ENCODE data around the gene SMIM27. TPM values are rescaled to one million over a fixed set of nuclear protein-coding genes. Genes with fewer than 3 reads are reported as not detected.

SMIM27 gene
- total and polyA plus RNA-seq, 2 of the 13 experiments (the other 11 are each of a cell fraction or from before 2014, with no cell fraction given) = 17.9 to 19.0 TPM

DNA sequence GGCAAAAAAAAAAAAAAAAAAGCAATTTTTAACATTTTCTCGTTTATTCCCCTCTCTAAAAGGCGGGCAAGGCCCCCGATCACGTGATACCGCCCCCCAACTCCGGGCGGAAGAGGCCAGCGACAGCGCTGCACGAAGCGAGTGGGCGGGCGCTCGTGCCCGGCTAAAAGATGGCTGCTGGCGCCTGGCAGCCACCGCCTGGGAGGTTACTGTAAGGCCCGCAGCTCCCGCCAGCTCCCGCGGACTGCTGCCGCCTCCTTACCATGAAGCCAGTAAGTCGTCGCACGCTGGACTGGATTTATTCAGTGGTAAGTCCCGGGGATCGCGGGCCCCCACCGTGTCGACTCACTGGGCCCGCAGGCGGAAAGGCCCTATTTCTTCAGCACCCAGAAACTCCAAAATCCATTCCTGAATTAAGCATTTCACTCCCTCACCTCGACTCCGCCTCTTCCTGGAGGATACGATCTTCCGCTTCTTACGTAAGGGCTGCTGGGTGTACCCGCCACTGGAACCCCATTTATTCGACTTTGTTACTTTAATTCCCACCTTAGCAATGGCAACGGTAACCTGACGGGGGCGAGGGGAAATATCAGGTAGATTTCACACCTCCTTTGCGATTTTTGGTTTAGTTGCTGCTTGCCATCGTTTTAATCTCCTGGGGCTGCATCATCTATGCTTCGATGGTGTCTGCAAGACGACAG, at the start of gene SMIM27, which contains the start of gene TOPORS (continued):
- TF ChIP-seq, protein P1, sequence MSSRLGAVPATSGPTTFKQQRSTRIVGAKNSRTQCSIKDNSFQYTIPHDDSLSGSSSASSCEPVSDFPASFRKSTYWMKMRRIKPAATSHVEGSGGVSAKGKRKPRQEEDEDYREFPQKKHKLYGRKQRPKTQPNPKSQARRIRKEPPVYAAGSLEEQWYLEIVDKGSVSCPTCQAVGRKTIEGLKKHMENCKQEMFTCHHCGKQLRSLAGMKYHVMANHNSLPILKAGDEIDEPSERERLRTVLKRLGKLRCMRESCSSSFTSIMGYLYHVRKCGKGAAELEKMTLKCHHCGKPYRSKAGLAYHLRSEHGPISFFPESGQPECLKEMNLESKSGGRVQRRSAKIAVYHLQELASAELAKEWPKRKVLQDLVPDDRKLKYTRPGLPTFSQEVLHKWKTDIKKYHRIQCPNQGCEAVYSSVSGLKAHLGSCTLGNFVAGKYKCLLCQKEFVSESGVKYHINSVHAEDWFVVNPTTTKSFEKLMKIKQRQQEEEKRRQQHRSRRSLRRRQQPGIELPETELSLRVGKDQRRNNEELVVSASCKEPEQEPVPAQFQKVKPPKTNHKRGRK (CRISPR knock-in tag; IDR thresholded peaks at IDR 0.05) = no peak
- TF ChIP-seq FIP1L1 (IDR thresholded peaks at IDR 0.05; ENCODE audit: borderline replicate concordance, insufficient read depth, low read depth, low read length) = no peak
- TF ChIP-seq MTF2 (CRISPR knock-in tag; IDR thresholded peaks at IDR 0.05; ENCODE audit: borderline replicate concordance) = no peak
- peak; percentile 76 for TF ChIP-seq ERF (CRISPR knock-in tag; IDR thresholded peaks at IDR 0.05)
- peak; percentile 96 for TF ChIP-seq PHF8 (CRISPR knock-in tag; IDR thresholded peaks at IDR 0.05)
- TF ChIP-seq ZBTB7A (CRISPR knock-in tag; IDR thresholded peaks at IDR 0.05) = no peak
- TF ChIP-seq, protein P2, sequence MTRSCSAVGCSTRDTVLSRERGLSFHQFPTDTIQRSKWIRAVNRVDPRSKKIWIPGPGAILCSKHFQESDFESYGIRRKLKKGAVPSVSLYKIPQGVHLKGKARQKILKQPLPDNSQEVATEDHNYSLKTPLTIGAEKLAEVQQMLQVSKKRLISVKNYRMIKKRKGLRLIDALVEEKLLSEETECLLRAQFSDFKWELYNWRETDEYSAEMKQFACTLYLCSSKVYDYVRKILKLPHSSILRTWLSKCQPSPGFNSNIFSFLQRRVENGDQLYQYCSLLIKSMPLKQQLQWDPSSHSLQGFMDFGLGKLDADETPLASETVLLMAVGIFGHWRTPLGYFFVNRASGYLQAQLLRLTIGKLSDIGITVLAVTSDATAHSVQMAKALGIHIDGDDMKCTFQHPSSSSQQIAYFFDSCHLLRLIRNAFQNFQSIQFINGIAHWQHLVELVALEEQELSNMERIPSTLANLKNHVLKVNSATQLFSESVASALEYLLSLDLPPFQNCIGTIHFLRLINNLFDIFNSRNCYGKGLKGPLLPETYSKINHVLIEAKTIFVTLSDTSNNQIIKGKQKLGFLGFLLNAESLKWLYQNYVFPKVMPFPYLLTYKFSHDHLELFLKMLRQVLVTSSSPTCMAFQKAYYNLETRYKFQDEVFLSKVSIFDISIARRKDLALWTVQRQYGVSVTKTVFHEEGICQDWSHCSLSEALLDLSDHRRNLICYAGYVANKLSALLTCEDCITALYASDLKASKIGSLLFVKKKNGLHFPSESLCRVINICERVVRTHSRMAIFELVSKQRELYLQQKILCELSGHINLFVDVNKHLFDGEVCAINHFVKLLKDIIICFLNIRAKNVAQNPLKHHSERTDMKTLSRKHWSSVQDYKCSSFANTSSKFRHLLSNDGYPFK (CRISPR knock-in tag; IDR thresholded peaks at IDR 0.05; ENCODE audit: borderline replicate concordance) = peak; percentile 95
- TF ChIP-seq SMAD3 (CRISPR knock-in tag; IDR thresholded peaks at IDR 0.05) = peak; percentile 43; the same call in 1 of the 2 replicates
- TF ChIP-seq GFI1 (CRISPR knock-in tag; IDR thresholded peaks at IDR 0.05; ENCODE audit: borderline replicate concordance) = no peak; the same call in 1 of the 2 replicates
- TF ChIP-seq DNMT1 (CRISPR knock-in tag; IDR thresholded peaks at IDR 0.05) = no peak
- TF ChIP-seq ELF3 (CRISPR knock-in tag; IDR thresholded peaks at IDR 0.05) = peak; percentile 65
- TF ChIP-seq ATF1 (CRISPR knock-in tag; IDR thresholded peaks at IDR 0.05) = peak; percentile 61; the same call in 1 of the 2 replicates
- no peak for TF ChIP-seq ZNF24 (IDR thresholded peaks at IDR 0.05)
- TF ChIP-seq SNAI1 (CRISPR knock-in tag; IDR thresholded peaks at IDR 0.05; ENCODE audit: borderline replicate concordance) = peak; percentile 58; the same call in 1 of the 2 replicates
- TF ChIP-seq ZNF44 (CRISPR knock-in tag; IDR thresholded peaks at IDR 0.05) = no peak
- TF ChIP-seq, protein P3, sequence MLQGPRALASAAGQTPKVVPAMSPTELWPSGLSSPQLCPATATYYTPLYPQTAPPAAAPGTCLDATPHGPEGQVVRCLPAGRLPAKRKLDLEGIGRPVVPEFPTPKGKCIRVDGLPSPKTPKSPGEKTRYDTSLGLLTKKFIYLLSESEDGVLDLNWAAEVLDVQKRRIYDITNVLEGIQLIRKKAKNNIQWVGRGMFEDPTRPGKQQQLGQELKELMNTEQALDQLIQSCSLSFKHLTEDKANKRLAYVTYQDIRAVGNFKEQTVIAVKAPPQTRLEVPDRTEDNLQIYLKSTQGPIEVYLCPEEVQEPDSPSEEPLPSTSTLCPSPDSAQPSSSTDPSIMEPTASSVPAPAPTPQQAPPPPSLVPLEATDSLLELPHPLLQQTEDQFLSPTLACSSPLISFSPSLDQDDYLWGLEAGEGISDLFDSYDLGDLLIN (CRISPR knock-in tag; IDR thresholded peaks at IDR 0.05; ENCODE audit: borderline replicate concordance) = no peak
- TF ChIP-seq SRSF1 (optimal IDR thresholded peaks at IDR 0.05; ENCODE audit: low read depth, low read length) = peak; percentile 47
- TF ChIP-seq PHF20 (CRISPR knock-in tag; IDR thresholded peaks at IDR 0.05) = peak; percentile 74
- TF ChIP-seq, protein P4, sequence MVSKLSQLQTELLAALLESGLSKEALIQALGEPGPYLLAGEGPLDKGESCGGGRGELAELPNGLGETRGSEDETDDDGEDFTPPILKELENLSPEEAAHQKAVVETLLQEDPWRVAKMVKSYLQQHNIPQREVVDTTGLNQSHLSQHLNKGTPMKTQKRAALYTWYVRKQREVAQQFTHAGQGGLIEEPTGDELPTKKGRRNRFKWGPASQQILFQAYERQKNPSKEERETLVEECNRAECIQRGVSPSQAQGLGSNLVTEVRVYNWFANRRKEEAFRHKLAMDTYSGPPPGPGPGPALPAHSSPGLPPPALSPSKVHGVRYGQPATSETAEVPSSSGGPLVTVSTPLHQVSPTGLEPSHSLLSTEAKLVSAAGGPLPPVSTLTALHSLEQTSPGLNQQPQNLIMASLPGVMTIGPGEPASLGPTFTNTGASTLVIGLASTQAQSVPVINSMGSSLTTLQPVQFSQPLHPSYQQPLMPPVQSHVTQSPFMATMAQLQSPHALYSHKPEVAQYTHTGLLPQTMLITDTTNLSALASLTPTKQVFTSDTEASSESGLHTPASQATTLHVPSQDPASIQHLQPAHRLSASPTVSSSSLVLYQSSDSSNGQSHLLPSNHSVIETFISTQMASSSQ (IDR thresholded peaks at IDR 0.05; ENCODE audit: low read depth) = no peak
- TF ChIP-seq, protein P4 (CRISPR knock-in tag; IDR thresholded peaks at IDR 0.05; ENCODE audit: borderline replicate concordance) = 0 out of 2 replicates have a peak, but pooled peaks have one; percentile 79

All from HepG2 (cell line).